Right renal pelvis (tissue), 4 donors: ENCODE data around the gene TMEM87B. TPM values are rescaled to one million over a fixed set of nuclear protein-coding genes. Genes with fewer than 3 reads are reported as not detected.

Source experiments
- DNase-seq, 4 donors: peaks; one replicate each; pipeline ENCODE4 v3.0.0-alpha.2; 2013; ENCODE audit warnings: low read depth in 4 of 4, low spot score in 3 of 4, missing footprints in 1 of 4
- polyA plus RNA-seq, 4 donors: library from polyadenylated mRNA; unstranded; fragments of 120-200 nt; gene quantifications; one replicate each; pipeline ENCODE4 v1.2.1, GENCODE V29; 2013; ENCODE audit not compliant: insufficient read length in 4 of 4

The TMEM87B gene
- polyA plus RNA-seq, 4 donors = 18.7 to 33.3 (median 22.2) TPM

GRCh38 chr2:112162956-112163355 is 107.9 kb downstream of the TMEM87B start:
- DNase-seq = no peak

GRCh38 chr2:112163541-112163981 is 108.5 kb downstream of the TMEM87B start:
- DNase-seq = no peak

GRCh38 chr2:112164876-112165275 is 109.8 kb downstream of the TMEM87B start:
- DNase-seq = no peak

GRCh38 chr2:112165296-112165695 is 110.2 kb downstream of the TMEM87B start:
- no peak for DNase-seq

GRCh38 chr2:112166806-112167499 is 111.9 kb downstream of the TMEM87B start:
- DNase-seq = no peak

- DNase-seq = no peak
Measured at GRCh38 chr2:112168422-112169124, 113.5 kb downstream of the TMEM87B start.

Other genes with a start within 250 kb of the TMEM87B start
- 10 to 100 TPM; 30.8 to 32.6 (median 31.4) TPM for gene ANAPC1, start 171.1 kb upstream of the TMEM87B start, polyA plus RNA-seq
- gene MERTK, start 156.7 kb upstream of the TMEM87B start, polyA plus RNA-seq = 10 to 100 TPM; 19.5 to 24.6 (median 23.1) TPM
- gene FBLN7, start 83.1 kb downstream of the TMEM87B start, polyA plus RNA-seq = 10 to 100 TPM; 10.4 to 16.3 (median 13.2) TPM
- gene ZC3H8, start 199.8 kb downstream of the TMEM87B start, polyA plus RNA-seq = 10 to 100 TPM; 15.4 to 19.7 (median 17.6) TPM
- 1 to 10 TPM; 6.3 to 9.7 (median 8.1) TPM for gene ZC3H6, start 220.3 kb downstream of the TMEM87B start, polyA plus RNA-seq